ENCODE results near the gene METTL2B. TPM values are rescaled to one million over a fixed set of nuclear protein-coding genes. Genes with fewer than 3 reads are reported as not detected.
"Not testable (repeated sequence)": the region's sequence is repeated elsewhere in the genome, so short reads cannot be mapped to it uniquely, and the experiment has no call there.

METTL2B gene
- total and polyA plus RNA-seq, 2 donors (not counting 3 experiments of a cell fraction or from before 2014, with no cell fraction given), result 15.9 to 30.0 TPM

GRCh38 chr7:128523226-128523931, 46.8 kb downstream of the METTL2B start:
- peak; percentile 82 for DNase-seq (ENCODE audit: low read depth, low spot score)
- H4K20me1 ChIP-seq (replicated peaks; ENCODE audit: control insufficient read depth, extremely low read depth, insufficient read depth, low read length); H3K36me3 ChIP-seq (ENCODE audit: control insufficient read depth in 2 of 2, extremely low read depth in 1 of 2, insufficient read depth in 2 of 2, low read length in 2 of 2); H3K79me2 ChIP-seq (ENCODE audit: control insufficient read depth, insufficient read depth, low read length); H3K9ac ChIP-seq (replicated peaks; ENCODE audit: extremely low read depth, insufficient read depth, low read length); H3K4me1 ChIP-seq (ENCODE audit: control insufficient read depth, extremely low read depth, insufficient read depth, low read length); H3K27ac ChIP-seq (ENCODE audit: insufficient read depth, low read depth, low read length); H3K4me3 ChIP-seq (replicated peaks in 1 of 3; ENCODE audit: insufficient read depth in 1 of 3, low read depth in 1 of 3, low read length in 3 of 3); H3K9me1 ChIP-seq (replicated peaks; ENCODE audit: control insufficient read depth, extremely low read depth, insufficient read depth, low read length); dilution Hi-C loops (cut with MboI; ENCODE audit: extremely low pct_ligation_motif_present, low sequenced_read_pairs); H3K4me2 ChIP-seq (ENCODE audit: insufficient read depth, low read length); POLR2A ChIA-PET; BruUV-seq (replicated peaks); CTCF ChIA-PET; H3K9me3 ChIP-seq (replicated peaks; ENCODE audit: control insufficient read depth, insufficient read depth, low read length); H3K27me3 ChIP-seq (ENCODE audit: control insufficient read depth in 2 of 2, insufficient read depth in 2 of 2, low read length in 2 of 2); H2AFZ ChIP-seq (ENCODE audit: low read depth, low read length): not testable (repeated sequence)
- peak; percentile 59 for TF ChIP-seq JUN (IDR thresholded peaks at IDR 0.05; ENCODE audit: borderline replicate concordance, insufficient read depth, insufficient read length, low read depth)
- peak; percentile 73 for TF ChIP-seq FOS (IDR thresholded peaks at IDR 0.05; ENCODE audit: borderline replicate concordance, insufficient read depth, low read length)
- peak; percentile 64 for TF ChIP-seq POLR2AphosphoS5 (IDR thresholded peaks at IDR 0.05; ENCODE audit: insufficient read depth, low read depth, low read length)
- FAIRE-seq, result peak; percentile 79
- intact Hi-C loops (cut with micrococcal nuclease), result loop anchor here (1.0 kb wide), 1 partner anchor 8 kb away; no protein-coding TSS in a partner anchor

GRCh38 chr7:128523932-128524524, 47.5 kb downstream of the METTL2B start:
- H4K20me1 ChIP-seq (replicated peaks; ENCODE audit: control insufficient read depth, extremely low read depth, insufficient read depth, low read length); H3K27ac ChIP-seq (ENCODE audit: insufficient read depth, low read depth, low read length); H3K36me3 ChIP-seq (ENCODE audit: control insufficient read depth in 2 of 2, extremely low read depth in 1 of 2, insufficient read depth in 2 of 2, low read length in 2 of 2); H3K9ac ChIP-seq (replicated peaks; ENCODE audit: extremely low read depth, insufficient read depth, low read length); H3K9me1 ChIP-seq (replicated peaks; ENCODE audit: control insufficient read depth, extremely low read depth, insufficient read depth, low read length); H3K4me3 ChIP-seq (replicated peaks in 1 of 3; ENCODE audit: insufficient read depth in 1 of 3, low read depth in 1 of 3, low read length in 3 of 3); H3K9me3 ChIP-seq (replicated peaks; ENCODE audit: control insufficient read depth, insufficient read depth, low read length); H3K4me1 ChIP-seq (ENCODE audit: control insufficient read depth, extremely low read depth, insufficient read depth, low read length); dilution Hi-C loops (cut with MboI; ENCODE audit: extremely low pct_ligation_motif_present, low sequenced_read_pairs); H3K4me2 ChIP-seq (ENCODE audit: insufficient read depth, low read length); H2AFZ ChIP-seq (ENCODE audit: low read depth, low read length); CTCF ChIA-PET; POLR2A ChIA-PET; BruUV-seq (replicated peaks); H3K27me3 ChIP-seq (ENCODE audit: control insufficient read depth in 2 of 2, insufficient read depth in 2 of 2, low read length in 2 of 2); H3K79me2 ChIP-seq (ENCODE audit: control insufficient read depth, insufficient read depth, low read length): not testable (repeated sequence)
- intact Hi-C loops (cut with micrococcal nuclease), result loop anchor here (1.0 kb wide), 1 partner anchor 7 kb away; no protein-coding TSS in a partner anchor
- DNase-seq (ENCODE audit: low read depth, low spot score), result peak; percentile 11
- FAIRE-seq, result peak; percentile 15

GRCh38 chr7:128525584-128525983, 49.0 kb downstream of the METTL2B start:
- POLR2A ChIA-PET; H3K27me3 ChIP-seq (ENCODE audit: control insufficient read depth in 2 of 2, insufficient read depth in 2 of 2, low read length in 2 of 2); H3K9me1 ChIP-seq (replicated peaks; ENCODE audit: control insufficient read depth, extremely low read depth, insufficient read depth, low read length); H3K4me3 ChIP-seq (replicated peaks in 1 of 3; ENCODE audit: insufficient read depth in 1 of 3, low read depth in 1 of 3, low read length in 3 of 3); H3K36me3 ChIP-seq (ENCODE audit: control insufficient read depth in 2 of 2, extremely low read depth in 1 of 2, insufficient read depth in 2 of 2, low read length in 2 of 2); H3K9me3 ChIP-seq (replicated peaks; ENCODE audit: control insufficient read depth, insufficient read depth, low read length); intact Hi-C loops (cut with micrococcal nuclease); H3K4me1 ChIP-seq (ENCODE audit: control insufficient read depth, extremely low read depth, insufficient read depth, low read length); H3K79me2 ChIP-seq (ENCODE audit: control insufficient read depth, insufficient read depth, low read length); H2AFZ ChIP-seq (ENCODE audit: low read depth, low read length); H4K20me1 ChIP-seq (replicated peaks; ENCODE audit: control insufficient read depth, extremely low read depth, insufficient read depth, low read length); H3K27ac ChIP-seq (ENCODE audit: insufficient read depth, low read depth, low read length); DNase-seq (ENCODE audit: low read depth, low spot score); dilution Hi-C loops (cut with MboI; ENCODE audit: extremely low pct_ligation_motif_present, low sequenced_read_pairs); CTCF ChIA-PET; BruUV-seq (replicated peaks); H3K4me2 ChIP-seq (ENCODE audit: insufficient read depth, low read length); H3K9ac ChIP-seq (replicated peaks; ENCODE audit: extremely low read depth, insufficient read depth, low read length): not testable (repeated sequence)
- FAIRE-seq, result peak; percentile 73
